Neutrophil (primary cell): ENCODE measurements around the gene ITPR1.

Experiments
- H3K27ac ChIP-seq: fragments of 200-600 bp; sonication (generic); 2 replicates; pipeline ENCODE4 v1.5.1; 2016; ENCODE audit warnings: mild to moderate bottlenecking, moderate library complexity
- H3K27me3 ChIP-seq: fragments of 200-600 bp; sonication (generic); 2 replicates; pipeline ENCODE4 v1.6.0; 2016; ENCODE audit warnings: mild to moderate bottlenecking
- H3K36me3 ChIP-seq: fragments of 200-600 bp; sonication (generic); 2 replicates; pipeline ENCODE4 v1.5.1; 2017
- H3K4me1 ChIP-seq, 2 experiments: fragments of 200-600 bp in 1 of 2; sonication (generic) in 1 of 2; 1 replicate in 1 of 2; 2 replicates in 1 of 2; pipeline versions ENCODE4 v1.5.1 to v1.6.1; 2013 to 2016; ENCODE audit warnings: low read depth in 1 of 2, low read length in 1 of 2, mild to moderate bottlenecking in 1 of 2, moderate library complexity in 1 of 2; ENCODE audit not compliant: control insufficient read depth in 1 of 2, insufficient read depth in 1 of 2
- H3K4me3 ChIP-seq, 2 experiments: fragments of 200-600 bp in 1 of 2; sonication (generic) in 1 of 2; 1 replicate in 1 of 2; 2 replicates in 1 of 2; pipeline ENCODE4 v1.5.1; 2013 to 2016; ENCODE audit warnings: low read depth in 1 of 2, low read length in 1 of 2, mild to moderate bottlenecking in 1 of 2, moderate library complexity in 1 of 2
- H3K9me3 ChIP-seq: fragments of 200-600 bp; sonication (generic); 2 replicates; pipeline ENCODE4 v1.5.1; 2016
- TF ChIP-seq, protein P1 (sequence below): fragments of 200-600 bp; sonication (generic); IDR thresholded peaks from 2 replicates; pipeline ENCODE4 v1.5.1; 2016; ENCODE audit warnings: antibody characterized with exemption

The ITPR1 gene

DNA sequence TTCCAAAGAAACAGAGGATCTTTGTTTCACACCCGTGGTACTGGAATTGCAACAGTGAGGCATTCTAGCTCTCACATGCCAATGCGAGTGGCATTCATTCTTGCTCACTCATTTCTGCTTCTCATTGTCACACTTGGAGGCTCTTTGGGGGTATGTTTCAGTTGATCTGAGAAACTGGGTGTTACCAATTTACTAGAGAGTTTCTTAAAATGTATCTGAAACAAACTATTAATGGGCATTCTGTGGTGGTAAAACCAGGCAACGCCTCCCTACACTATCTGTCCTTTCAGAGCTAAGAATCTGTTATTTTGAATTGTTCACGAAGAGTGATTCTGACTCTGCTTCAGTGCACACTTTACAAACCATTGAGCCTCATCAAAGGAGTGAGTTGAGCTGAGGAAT, 345.5 kb downstream of the ITPR1 start:
- no peaks in the 10 kb centered on the region for H3K9me3 ChIP-seq
- no peaks in the 10 kb centered on the region for H3K36me3 ChIP-seq
- TF ChIP-seq, protein P1, sequence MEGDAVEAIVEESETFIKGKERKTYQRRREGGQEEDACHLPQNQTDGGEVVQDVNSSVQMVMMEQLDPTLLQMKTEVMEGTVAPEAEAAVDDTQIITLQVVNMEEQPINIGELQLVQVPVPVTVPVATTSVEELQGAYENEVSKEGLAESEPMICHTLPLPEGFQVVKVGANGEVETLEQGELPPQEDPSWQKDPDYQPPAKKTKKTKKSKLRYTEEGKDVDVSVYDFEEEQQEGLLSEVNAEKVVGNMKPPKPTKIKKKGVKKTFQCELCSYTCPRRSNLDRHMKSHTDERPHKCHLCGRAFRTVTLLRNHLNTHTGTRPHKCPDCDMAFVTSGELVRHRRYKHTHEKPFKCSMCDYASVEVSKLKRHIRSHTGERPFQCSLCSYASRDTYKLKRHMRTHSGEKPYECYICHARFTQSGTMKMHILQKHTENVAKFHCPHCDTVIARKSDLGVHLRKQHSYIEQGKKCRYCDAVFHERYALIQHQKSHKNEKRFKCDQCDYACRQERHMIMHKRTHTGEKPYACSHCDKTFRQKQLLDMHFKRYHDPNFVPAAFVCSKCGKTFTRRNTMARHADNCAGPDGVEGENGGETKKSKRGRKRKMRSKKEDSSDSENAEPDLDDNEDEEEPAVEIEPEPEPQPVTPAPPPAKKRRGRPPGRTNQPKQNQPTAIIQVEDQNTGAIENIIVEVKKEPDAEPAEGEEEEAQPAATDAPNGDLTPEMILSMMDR = no peak
- no peak overlapping the region for H3K4me3 ChIP-seq
- H3K27me3 ChIP-seq = no peaks in the 10 kb centered on the region
- H3K4me1 ChIP-seq = no peaks in the 10 kb centered on the region
- H3K27ac ChIP-seq = no peak overlapping the region

DNA sequence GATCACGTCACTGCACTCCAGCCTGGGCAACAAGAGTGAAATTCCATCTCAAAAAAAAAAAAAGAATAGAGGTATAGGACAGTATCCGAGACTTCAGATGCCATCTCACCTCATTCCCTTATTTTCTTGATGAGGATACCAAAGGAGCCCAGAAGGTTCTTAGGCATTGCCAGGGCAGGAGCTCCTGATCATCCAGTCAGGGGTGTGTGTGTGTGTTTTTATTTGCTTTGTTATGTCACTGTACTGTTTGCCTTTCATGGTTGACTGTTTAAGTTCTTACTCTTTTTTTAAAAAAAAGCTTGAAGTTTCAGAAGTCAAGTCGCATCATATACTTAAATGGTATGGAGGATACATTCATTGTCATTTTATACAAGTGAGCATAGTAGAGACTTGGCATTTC, 346.1 kb downstream of the ITPR1 start:
- Histone ChIP-seq H3K27me3 (no peaks in the 10 kb centered on the region), H3K4me3 (no peak overlapping the region), H3K4me1 (no peaks in the 10 kb centered on the region), H3K27ac (no peak overlapping the region), H3K9me3 (no peaks in the 10 kb centered on the region), H3K36me3 (no peaks in the 10 kb centered on the region)
- TF ChIP-seq, protein P1 = no peak

DNA sequence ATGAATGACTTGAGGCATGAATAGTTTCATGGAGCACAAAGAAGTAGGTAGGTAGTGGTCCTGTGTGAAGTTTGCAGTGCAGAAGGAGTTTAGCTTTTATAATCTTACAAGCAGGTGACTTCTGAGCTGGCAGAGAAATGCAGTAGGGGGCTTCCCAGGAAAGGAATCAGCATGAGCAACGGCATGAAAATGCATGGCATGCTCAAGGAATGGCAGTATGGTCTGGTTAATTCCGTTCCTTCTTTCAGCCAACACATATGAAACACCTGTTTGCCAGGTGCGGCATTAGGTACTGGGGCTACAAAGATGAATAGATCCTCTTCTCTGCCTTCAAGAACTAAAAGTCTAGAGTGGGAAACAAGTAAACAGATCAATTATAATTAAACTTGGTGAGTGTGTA, 348.1 kb downstream of the ITPR1 start:
- H3K27ac ChIP-seq = no peak overlapping the region
- no peaks in the 10 kb centered on the region for H3K27me3 ChIP-seq
- H3K4me1 ChIP-seq = peaks cover 5 to 6% of the 10 kb centered on the region in 2 experiments
- H3K4me3 ChIP-seq = no peak overlapping the region
- no peaks in the 10 kb centered on the region for H3K36me3 ChIP-seq
- no peaks in the 10 kb centered on the region for H3K9me3 ChIP-seq
- TF ChIP-seq, protein P1 = no peak

DNA sequence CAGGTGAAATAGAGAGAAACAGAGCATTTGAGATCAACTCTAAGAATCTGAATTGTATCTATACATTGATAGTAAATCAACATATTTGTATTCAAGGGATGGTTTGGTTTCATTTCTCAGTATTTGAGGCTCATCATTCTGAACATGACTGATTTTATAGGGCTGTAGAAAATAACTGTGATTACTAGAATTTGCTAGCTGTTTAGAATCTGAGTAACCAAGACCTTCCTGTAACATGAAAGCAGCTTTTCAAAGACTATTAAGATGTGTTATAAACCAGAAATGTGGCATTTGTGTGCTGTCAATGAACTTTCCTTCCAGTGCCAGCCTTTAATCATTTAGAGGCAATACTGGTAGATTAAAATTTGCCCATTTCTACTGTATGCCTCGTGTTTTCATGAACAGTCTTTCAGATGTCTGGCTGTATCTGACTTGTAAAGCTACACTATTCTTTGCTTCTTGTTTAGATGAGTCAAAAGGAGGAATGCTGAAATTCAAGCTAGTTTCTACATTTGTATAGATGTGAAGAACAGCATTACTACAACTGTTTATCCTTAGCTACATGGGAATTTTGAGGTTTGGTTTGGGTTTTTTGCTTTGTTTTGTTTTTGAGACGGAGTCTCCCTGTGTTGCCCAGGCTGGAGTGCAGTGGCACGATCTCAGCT, 348.8 kb downstream of the ITPR1 start:
- Histone ChIP-seq H3K36me3 (no peaks in the 10 kb centered on the region), H3K27me3 (no peaks in the 10 kb centered on the region), H3K27ac (no peak overlapping the region), H3K4me3 (no peak overlapping the region), H3K9me3 (no peaks in the 10 kb centered on the region), H3K4me1 (peaks cover 5 to 9% of the 10 kb centered on the region in 2 experiments)
- TF ChIP-seq, protein P1 = no peak

DNA sequence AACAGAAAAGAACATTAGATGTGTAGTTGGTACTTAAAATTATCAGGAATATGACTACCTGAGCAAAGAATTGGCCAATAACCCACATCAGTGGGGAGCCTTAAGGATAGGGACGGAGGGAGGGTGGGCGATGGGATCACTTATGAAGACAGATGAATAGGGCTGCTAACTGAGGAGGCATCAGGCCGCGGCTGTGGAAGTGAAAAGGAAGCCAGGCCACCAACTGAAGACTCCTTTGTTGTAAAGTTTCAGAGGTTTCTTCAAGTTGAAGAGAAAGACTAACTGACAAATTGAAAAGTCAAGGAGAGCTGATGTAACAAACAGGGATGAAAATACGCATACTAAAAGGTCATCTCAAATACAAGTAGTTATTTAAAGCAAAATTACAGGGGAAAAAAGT, 350.5 kb downstream of the ITPR1 start:
- H3K4me3 ChIP-seq = no peak overlapping the region
- H3K27me3 ChIP-seq = no peaks in the 10 kb centered on the region
- H3K4me1 ChIP-seq = peaks cover 5 to 9% of the 10 kb centered on the region in 2 experiments
- no peaks in the 10 kb centered on the region for H3K36me3 ChIP-seq
- no peak overlapping the region for H3K27ac ChIP-seq
- no peaks in the 10 kb centered on the region for H3K9me3 ChIP-seq
- TF ChIP-seq, protein P1 = no peak
